HCT116 (cell line): ENCODE results near the gene CLDN3.

Source experiments
- TF ChIP-seq, protein P1 (sequence below): IDR thresholded peaks from 2 replicates; pipeline ENCODE4 v1.6.1; 2012; ENCODE audit warnings: low read depth
- TF ChIP-seq, protein P2 (sequence below): IDR thresholded peaks from 2 replicates; pipeline ENCODE4 v1.6.1; 2011; ENCODE audit warnings: mild to moderate bottlenecking, low read length, moderate library complexity; ENCODE audit not compliant: insufficient replicate concordance; ENCODE audit errors: extremely low read depth

DNA sequence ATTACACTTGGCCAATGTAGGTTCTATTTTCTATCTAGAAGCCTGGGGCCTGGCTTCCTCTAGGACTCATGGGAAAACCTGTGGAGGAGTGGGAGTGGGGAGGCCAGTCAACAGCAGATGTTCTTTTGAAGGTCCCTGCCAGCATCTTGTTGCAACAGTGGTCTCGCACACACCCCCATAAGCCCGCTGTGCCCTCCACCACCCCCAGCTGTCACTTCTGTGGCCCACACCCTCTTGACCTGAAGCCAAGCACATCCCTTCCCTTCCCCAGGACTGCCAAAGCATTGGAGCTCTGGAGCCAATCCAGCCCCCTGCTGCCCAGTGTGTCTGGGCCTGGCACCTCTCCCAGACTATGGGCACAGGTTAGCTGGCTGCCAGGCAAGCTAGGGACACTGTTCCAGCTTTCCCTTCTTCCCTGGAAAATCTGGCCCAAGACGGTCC is 48.7 kb downstream of the CLDN3 start:
- TF ChIP-seq, protein P1, sequence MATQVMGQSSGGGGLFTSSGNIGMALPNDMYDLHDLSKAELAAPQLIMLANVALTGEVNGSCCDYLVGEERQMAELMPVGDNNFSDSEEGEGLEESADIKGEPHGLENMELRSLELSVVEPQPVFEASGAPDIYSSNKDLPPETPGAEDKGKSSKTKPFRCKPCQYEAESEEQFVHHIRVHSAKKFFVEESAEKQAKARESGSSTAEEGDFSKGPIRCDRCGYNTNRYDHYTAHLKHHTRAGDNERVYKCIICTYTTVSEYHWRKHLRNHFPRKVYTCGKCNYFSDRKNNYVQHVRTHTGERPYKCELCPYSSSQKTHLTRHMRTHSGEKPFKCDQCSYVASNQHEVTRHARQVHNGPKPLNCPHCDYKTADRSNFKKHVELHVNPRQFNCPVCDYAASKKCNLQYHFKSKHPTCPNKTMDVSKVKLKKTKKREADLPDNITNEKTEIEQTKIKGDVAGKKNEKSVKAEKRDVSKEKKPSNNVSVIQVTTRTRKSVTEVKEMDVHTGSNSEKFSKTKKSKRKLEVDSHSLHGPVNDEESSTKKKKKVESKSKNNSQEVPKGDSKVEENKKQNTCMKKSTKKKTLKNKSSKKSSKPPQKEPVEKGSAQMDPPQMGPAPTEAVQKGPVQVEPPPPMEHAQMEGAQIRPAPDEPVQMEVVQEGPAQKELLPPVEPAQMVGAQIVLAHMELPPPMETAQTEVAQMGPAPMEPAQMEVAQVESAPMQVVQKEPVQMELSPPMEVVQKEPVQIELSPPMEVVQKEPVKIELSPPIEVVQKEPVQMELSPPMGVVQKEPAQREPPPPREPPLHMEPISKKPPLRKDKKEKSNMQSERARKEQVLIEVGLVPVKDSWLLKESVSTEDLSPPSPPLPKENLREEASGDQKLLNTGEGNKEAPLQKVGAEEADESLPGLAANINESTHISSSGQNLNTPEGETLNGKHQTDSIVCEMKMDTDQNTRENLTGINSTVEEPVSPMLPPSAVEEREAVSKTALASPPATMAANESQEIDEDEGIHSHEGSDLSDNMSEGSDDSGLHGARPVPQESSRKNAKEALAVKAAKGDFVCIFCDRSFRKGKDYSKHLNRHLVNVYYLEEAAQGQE = no peak
- TF ChIP-seq, protein P2, sequence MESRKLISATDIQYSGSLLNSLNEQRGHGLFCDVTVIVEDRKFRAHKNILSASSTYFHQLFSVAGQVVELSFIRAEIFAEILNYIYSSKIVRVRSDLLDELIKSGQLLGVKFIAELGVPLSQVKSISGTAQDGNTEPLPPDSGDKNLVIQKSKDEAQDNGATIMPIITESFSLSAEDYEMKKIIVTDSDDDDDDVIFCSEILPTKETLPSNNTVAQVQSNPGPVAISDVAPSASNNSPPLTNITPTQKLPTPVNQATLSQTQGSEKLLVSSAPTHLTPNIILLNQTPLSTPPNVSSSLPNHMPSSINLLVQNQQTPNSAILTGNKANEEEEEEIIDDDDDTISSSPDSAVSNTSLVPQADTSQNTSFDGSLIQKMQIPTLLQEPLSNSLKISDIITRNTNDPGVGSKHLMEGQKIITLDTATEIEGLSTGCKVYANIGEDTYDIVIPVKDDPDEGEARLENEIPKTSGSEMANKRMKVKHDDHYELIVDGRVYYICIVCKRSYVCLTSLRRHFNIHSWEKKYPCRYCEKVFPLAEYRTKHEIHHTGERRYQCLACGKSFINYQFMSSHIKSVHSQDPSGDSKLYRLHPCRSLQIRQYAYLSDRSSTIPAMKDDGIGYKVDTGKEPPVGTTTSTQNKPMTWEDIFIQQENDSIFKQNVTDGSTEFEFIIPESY = no peak
